ENCODE data around the gene ZNRF3.

GRCh38 chr22:28989912-28990311 lies 106.5 kb downstream of the ZNRF3 start:
- TF ChIP-seq TEAD4 (IDR thresholded peaks at IDR 0.05) (no peak), CREB1 (IDR thresholded peaks at IDR 0.05; ENCODE audit: low read depth) (no peak), CEBPB (IDR thresholded peaks at IDR 0.05) (no peak), TCF12 (IDR thresholded peaks at IDR 0.05; ENCODE audit: low read depth) (no peak)

All from Ishikawa (cell line).